ENCODE results near the gene VIPR2. TPM values are rescaled to one million over a fixed set of nuclear protein-coding genes. Genes with fewer than 3 reads are reported as not detected.

VIPR2 gene
- total RNA-seq, 1 donor from 2014 or later = 0.04 TPM

GRCh38 chr7:158979635-158980351 is 164.9 kb downstream of the VIPR2 start:
- ATAC-seq = no peak

- ATAC-seq = no peak
These were observed 165.6 kb downstream of the VIPR2 start for GRCh38 chr7:158979023-158979529.

Data from esophagus mucosa (tissue), 1 donor.